HG02642 (cell line): Measurements from ENCODE around the gene HSPA12B.

ENCODE experiments used
- ATAC-seq: cut with Tn5 transposase; IDR thresholded peaks from one replicate; pipeline ENCODE4 v1.9.1; 2021; ENCODE audit warnings: mild to moderate bottlenecking; ENCODE audit not compliant: unreplicated experiment, poor library complexity

The HSPA12B gene

GRCh38 chr20:3744037-3744436 lies 11.6 kb downstream of the HSPA12B start:
- no peak for ATAC-seq

DNA sequence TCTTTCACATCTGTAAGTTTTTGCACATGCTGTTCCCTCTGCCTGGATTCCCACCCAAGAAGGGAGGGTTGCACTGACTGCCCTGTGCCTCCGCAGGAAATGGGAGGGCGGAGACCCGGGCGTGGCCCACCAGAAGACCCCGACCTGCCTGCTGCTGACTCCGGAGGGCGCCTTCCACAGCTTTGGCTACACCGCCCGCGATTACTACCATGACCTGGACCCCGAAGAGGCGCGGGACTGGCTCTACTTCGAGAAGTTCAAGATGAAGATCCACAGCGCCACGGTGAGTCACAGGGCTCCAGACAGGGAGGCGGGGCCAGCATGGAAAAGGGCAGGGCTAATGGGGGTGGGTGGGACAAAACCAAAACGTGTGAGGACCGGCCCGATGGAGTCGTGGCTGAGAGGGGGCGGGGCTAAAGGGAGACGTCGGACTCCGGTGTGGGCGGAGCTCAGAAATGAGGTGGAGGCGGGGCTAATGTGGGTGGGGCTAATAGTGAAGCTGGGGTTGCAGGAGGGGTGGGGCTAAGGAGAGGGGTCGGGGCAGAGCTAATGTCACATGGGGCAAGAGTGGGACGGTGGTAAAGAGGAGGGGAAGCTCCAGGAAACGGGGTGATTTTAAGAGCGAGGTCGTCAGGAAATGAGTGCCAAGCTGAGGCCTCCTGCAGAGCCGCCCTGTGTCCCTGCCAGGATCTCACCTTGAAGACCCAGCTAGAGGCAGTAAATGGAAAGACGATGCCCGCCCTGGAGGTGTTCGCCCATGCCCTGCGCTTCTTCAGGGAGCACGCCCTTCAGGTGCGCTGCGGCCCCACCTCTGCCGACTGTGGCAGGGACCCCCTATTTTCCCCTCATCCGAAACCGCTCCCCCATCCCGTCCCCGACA lies 12.6 kb downstream of the HSPA12B start:
- no peak for ATAC-seq

DNA sequence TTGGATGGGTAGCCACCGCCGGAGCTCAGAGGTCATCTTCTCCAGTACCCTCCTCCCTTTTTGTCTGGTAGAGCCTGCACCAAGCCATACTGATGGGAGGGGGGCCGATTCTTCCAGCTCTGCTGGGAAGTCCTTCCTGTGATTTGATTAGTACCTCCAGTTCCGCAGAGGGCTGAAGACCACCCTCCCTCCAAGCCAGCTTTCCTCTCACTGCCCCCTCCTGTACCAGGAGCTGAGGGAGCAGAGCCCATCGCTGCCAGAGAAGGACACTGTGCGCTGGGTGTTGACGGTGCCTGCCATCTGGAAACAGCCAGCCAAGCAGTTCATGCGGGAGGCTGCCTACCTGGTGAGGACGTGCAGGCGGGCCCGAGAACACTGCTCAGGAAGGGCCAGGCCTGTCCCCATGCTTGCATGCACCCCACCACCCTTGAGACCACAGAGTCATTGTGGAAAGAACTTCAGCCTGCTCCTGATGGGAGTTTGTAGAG lies 13.2 kb downstream of the HSPA12B start:
- ATAC-seq, result no peak

GRCh38 chr20:3747471-3747870 lies 15.0 kb downstream of the HSPA12B start:
- no peak for ATAC-seq

- no peak for ATAC-seq
Observed at GRCh38 chr20:3748073-3748472, 15.6 kb downstream of the HSPA12B start.

DNA sequence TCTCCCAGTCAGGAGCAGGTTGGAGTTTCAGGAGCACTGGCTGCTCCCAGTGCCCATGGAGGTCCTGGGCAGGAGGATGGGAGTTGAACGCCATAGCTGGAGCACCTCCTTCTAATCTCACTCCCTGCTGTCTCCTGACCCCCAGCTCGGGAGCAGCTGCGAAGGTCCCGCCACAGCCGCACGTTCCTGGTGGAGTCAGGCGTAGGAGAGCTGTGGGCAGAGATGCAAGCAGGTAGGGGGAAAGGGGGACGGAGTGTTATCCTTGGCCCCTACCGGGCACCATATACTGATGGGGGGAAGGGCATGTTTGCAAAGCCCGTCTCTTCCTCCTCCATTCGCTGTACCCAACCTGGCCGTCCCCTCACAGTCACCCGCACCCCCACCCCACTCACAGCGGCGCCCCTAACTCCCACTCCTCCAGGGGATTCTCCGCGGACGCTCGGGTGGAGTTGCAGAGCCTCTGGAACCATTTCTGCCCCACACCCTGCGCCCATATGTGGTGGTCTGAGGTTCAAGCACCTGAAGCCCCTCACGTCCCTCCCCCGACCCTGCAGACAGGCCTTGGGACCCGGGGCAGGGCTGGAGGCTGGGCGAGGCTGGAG lies 16.7 kb downstream of the HSPA12B start:
- no peak for ATAC-seq

DNA sequence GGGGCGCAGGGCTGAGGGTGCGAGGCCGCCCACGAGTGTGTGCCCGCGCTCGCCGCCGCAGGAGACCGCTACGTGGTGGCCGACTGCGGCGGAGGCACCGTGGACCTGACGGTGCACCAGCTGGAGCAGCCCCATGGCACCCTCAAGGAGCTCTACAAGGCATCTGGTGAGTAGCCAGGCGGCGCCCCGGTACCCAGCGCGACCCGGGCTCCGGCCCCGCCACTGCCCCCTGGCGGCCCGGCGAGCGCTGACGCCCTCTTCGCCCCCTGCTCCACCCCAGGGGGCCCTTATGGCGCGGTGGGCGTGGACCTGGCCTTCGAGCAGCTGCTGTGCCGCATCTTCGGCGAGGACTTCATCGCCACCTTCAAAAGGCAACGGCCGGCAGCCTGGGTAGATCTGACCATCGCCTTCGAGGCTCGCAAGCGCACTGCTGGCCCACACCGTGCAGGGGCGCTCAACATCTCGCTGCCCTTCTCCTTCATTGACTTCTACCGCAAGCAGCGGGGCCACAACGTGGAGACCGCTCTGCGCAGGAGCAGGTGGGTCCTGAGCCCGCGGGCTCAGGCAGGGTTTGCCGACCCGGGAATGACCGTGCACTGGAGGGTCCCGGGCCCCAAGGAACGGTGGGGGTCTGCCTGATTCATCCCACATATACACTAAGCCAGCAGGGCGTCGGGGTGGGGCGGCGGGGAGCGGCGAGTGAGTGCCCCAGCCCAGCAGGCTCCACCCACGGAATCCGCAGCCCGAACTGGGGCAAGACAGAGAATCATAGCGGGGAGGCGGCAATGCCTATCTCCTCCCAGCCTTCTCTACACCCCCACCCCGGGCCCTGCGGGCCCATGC lies 17.4 kb downstream of the HSPA12B start:
- ATAC-seq, result no peak

GRCh38 chr20:3751305-3751674 lies 18.8 kb downstream of the HSPA12B start:
- no peak for ATAC-seq

DNA sequence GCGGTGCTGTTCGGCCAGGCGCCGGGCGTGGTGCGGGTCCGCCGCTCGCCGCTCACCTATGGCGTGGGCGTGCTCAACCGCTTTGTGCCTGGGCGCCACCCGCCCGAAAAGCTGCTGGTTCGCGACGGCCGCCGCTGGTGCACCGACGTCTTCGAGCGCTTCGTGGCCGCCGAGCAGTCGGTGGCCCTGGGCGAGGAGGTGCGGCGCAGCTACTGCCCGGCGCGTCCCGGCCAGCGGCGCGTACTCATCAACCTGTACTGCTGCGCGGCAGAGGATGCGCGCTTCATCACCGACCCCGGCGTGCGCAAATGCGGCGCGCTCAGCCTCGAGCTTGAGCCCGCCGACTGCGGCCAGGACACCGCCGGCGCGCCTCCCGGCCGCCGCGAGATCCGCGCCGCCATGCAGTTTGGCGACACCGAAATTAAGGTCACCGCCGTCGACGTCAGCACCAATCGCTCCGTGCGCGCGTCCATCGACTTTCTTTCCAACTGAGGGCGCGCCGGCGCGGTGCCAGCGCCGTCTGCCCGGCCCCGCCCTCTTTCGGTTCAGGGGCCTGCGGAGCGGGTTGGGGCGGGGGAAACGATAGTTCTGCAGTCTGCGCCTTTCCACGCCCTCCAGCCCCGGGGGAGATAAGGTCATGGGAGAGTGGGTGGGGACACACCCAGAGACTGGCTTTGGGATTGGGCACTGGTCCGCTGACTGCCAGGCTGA lies 19.3 kb downstream of the HSPA12B start:
- no peak for ATAC-seq

DNA sequence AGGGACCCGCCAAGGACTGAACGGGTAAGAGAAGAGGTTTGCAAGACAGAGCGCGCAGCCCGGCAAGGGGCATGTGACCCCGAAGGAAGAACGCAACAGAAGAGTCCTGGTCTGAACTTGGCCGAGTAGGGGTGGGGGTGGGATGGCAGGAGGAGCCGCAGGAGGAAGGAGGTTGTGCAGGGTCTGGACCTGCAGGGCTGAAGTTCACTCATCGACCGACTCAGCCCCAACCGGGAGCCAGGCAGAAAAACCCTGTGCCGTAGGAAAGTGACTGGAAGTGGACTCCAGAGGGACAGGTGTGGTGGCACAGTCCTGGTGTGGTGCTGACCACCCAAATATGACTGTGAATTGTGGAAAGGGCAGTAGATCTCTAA lies 19.9 kb downstream of the HSPA12B start:
- ATAC-seq, result no peak

DNA sequence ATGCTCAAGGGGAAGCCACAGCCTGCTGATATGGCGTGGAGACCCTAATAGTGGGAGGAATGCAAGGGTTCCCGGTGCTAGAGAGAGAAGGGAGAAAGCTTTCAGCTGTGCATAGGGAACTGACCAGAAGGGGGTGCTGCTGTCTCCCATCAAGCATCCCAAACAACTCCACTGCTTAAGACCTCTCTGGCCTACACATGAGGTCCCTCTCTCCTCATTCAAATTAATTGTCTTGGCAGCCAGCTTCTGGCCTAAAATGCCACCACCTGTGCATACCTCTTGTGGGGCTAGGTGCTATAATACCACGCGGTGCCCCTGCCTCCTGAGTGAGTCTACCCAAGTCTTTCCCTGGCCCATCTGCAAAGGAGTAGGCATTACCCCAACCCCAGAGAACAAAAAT lies 20.6 kb downstream of the HSPA12B start:
- no peak for ATAC-seq

GRCh38 chr20:3753501-3754275 lies 21.2 kb downstream of the HSPA12B start:
- ATAC-seq, result no peak

DNA sequence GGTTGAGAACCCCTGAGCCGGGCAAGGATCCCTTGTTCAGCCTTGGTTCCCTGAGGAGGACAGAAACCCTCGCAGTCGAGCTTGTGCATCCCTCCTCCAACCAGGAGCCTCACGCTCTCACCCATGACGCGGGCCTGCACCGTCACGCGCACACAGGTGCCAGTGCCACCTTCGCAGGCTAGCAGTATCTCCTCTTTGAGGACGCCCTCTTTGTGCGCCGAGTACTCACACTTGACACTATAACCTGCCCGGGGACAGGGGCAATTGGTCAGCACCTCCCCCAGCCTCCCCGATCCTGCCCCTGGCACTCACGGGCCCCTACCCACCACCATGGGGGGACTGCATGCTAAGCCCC lies 21.8 kb downstream of the HSPA12B start:
- no peak for ATAC-seq

GRCh38 chr20:3755269-3755668 lies 22.8 kb downstream of the HSPA12B start:
- no peak for ATAC-seq

GRCh38 chr20:3755814-3756480 lies 23.5 kb downstream of the HSPA12B start:
- ATAC-seq, result no peak

GRCh38 chr20:3757268-3757667 lies 24.8 kb downstream of the HSPA12B start:
- ATAC-seq, result no peak

- ATAC-seq, result no peak
Observed at GRCh38 chr20:3758566-3758965, 26.1 kb downstream of the HSPA12B start.

DNA sequence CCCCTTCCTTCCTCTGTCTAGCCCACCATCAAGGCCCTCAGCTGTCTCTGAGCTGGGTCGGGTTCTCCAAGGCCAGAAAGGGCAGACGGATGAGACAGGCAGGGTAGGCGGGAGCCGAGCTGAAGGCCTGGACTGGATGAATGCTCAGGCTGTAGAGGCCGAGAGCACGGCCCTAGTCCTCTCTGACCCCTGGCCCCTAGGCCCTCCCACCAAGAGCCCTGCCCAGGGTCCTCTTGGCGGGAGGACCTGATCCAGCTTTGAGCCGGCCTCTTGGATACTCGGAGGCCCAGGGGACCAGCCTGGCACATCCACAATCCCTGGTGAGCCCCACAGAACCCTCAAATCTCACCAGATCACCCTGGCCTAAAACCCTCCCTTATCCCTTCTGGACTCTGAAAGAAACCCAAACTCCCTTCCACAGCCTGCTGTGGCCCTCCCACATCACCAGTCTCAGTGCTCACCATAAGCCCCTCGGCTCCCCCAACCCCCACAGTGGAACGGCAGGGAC lies 26.9 kb downstream of the HSPA12B start:
- no peak for ATAC-seq

GRCh38 chr20:3759884-3760283 lies 27.4 kb downstream of the HSPA12B start:
- no peak for ATAC-seq
